OCI-LY7 (cell line): ENCODE results near the gene AFDN.

Source experiments
- EZH2phosphoT487 ChIP-seq: fragments of 200-600 bp; sonication (generic); IDR thresholded peaks from 2 replicates; pipeline ENCODE4 v1.6.1; 2018; ENCODE audit warnings: low read depth, borderline replicate concordance, mild to moderate bottlenecking, mixed run types, antibody characterized with exemption, low read length, moderate library complexity, mixed read lengths
- TF ChIP-seq, protein P1 (sequence below): fragments of 200-600 bp; sonication (generic); conservative IDR thresholded peaks from 2 replicates; pipeline ENCODE4 v1.5.1; 2014; ENCODE audit warnings: mild to moderate bottlenecking, antibody characterized with exemption, low read length, moderate library complexity, mixed read lengths

- TF ChIP-seq, protein P1, sequence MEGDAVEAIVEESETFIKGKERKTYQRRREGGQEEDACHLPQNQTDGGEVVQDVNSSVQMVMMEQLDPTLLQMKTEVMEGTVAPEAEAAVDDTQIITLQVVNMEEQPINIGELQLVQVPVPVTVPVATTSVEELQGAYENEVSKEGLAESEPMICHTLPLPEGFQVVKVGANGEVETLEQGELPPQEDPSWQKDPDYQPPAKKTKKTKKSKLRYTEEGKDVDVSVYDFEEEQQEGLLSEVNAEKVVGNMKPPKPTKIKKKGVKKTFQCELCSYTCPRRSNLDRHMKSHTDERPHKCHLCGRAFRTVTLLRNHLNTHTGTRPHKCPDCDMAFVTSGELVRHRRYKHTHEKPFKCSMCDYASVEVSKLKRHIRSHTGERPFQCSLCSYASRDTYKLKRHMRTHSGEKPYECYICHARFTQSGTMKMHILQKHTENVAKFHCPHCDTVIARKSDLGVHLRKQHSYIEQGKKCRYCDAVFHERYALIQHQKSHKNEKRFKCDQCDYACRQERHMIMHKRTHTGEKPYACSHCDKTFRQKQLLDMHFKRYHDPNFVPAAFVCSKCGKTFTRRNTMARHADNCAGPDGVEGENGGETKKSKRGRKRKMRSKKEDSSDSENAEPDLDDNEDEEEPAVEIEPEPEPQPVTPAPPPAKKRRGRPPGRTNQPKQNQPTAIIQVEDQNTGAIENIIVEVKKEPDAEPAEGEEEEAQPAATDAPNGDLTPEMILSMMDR, result no peak
- TF ChIP-seq EZH2phosphoT487, result no peak
Measured at GRCh38 chr6:167881327-167881726, 54.6 kb downstream of the AFDN start.
